ENCODE data around the gene PRCC. TPM values are rescaled to one million over a fixed set of nuclear protein-coding genes. Genes with fewer than 3 reads are reported as not detected.

Gene PRCC
- total and polyA plus RNA-seq, 2 of the 13 experiments (the other 11 are each of a cell fraction or from before 2014, with no cell fraction given): 24.2 to 40.5 TPM

DNA sequence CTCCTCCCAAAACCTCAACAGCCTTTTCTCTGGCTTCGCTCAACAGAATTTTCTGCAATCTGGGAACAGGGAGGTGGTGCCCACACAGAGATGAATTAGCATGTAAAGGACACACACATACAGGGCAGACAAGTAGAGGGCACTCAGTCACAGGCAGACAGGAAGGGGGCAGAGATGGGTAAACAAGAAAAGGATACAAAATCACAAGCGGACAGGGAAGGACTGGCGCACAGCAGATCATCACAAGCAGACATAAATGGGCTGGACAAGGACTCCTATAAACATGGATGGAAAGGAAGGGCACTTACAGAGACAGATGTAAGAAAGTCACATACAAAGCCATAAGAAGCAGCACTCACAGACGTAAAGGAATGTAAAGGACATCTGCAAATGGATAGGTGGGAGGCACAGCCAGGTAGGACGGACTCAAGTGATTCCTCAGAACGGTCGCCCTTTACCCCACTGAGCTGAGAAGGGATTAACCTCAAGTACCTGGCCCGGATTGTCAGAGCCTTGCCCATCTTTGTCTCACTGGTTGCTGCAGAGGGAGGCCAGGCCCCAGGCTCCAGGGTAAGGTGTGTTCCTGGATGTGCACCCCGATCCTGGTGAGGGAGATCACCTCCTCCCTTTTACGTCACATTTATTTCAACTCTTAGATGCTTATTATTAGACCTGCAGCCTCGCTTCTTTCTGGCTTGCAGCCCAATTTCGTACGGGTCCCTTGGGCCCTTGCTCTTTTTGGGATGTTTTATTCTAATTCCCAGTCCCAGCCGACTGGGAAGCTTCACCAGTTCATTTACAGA, 836 bp upstream of the PRCC start (continued):
- TF ChIP-seq HIC2 (CRISPR knock-in tag; IDR thresholded peaks at IDR 0.05; ENCODE audit: low read depth) (peak; percentile 58; the same call in 1 of the 2 replicates), ZNF235 (CRISPR knock-in tag; IDR thresholded peaks at IDR 0.05; ENCODE audit: borderline replicate concordance) (no peak), PPARG (CRISPR knock-in tag; conservative IDR thresholded peaks at IDR 0.05) (peak; percentile 7; the same call in 1 of the 2 replicates), ZNF501 (CRISPR knock-in tag; IDR thresholded peaks at IDR 0.05) (peak; percentile 17; the same call in 1 of the 2 replicates), ZFP41 (CRISPR knock-in tag; IDR thresholded peaks at IDR 0.05; ENCODE audit: borderline replicate concordance) (0 out of 2 replicates have a peak, but pooled peaks have one; percentile 29), ATF7 (IDR thresholded peaks at IDR 0.05) (no peak), ATF7 (CRISPR knock-in tag; IDR thresholded peaks at IDR 0.05) (no peak), ZNF780A (CRISPR knock-in tag; IDR thresholded peaks at IDR 0.05) (no peak), ZMAT3 (CRISPR knock-in tag; conservative IDR thresholded peaks at IDR 0.05) (0 out of 2 replicates have a peak, but pooled peaks have one; percentile 16), FOXK2 (IDR thresholded peaks at IDR 0.05) (peak; percentile 55; the same call in 1 of the 2 replicates), FOXA1 (IDR thresholded peaks at IDR 0.05) (no peak), FOXA1 (CRISPR knock-in tag; IDR thresholded peaks at IDR 0.05) (peak; percentile 73), JUN (CRISPR knock-in tag; IDR thresholded peaks at IDR 0.05) (no peak), FOXA3 (CRISPR knock-in tag; IDR thresholded peaks at IDR 0.05) (0 out of 2 replicates have a peak, but pooled peaks have one; percentile 14), NAIF1 (CRISPR knock-in tag; IDR thresholded peaks at IDR 0.05; ENCODE audit: borderline replicate concordance) (0 out of 2 replicates have a peak, but pooled peaks have one; percentile 21), ETV5 (CRISPR knock-in tag; IDR thresholded peaks at IDR 0.05; ENCODE audit: borderline replicate concordance) (peak; percentile 14; the same call in 1 of the 2 replicates), ARNTL (CRISPR knock-in tag; IDR thresholded peaks at IDR 0.05) (no peak), PRDM4 (CRISPR knock-in tag; IDR thresholded peaks at IDR 0.05; ENCODE audit: borderline replicate concordance) (0 out of 2 replicates have a peak, but pooled peaks have one; percentile 11), ZNF230 (CRISPR knock-in tag; IDR thresholded peaks at IDR 0.05) (0 out of 2 replicates have a peak, but pooled peaks have one; percentile 33)
- TF ChIP-seq, protein P1, sequence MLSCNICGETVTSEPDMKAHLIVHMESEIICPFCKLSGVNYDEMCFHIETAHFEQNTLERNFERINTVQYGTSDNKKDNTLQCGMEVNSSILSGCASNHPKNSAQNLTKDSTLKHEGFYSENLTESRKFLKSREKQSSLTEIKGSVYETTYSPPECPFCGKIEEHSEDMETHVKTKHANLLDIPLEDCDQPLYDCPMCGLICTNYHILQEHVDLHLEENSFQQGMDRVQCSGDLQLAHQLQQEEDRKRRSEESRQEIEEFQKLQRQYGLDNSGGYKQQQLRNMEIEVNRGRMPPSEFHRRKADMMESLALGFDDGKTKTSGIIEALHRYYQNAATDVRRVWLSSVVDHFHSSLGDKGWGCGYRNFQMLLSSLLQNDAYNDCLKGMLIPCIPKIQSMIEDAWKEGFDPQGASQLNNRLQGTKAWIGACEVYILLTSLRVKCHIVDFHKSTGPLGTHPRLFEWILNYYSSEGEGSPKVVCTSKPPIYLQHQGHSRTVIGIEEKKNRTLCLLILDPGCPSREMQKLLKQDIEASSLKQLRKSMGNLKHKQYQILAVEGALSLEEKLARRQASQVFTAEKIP (CRISPR knock-in tag; IDR thresholded peaks at IDR 0.05; ENCODE audit: borderline replicate concordance): no peak
- TF ChIP-seq, protein P2, sequence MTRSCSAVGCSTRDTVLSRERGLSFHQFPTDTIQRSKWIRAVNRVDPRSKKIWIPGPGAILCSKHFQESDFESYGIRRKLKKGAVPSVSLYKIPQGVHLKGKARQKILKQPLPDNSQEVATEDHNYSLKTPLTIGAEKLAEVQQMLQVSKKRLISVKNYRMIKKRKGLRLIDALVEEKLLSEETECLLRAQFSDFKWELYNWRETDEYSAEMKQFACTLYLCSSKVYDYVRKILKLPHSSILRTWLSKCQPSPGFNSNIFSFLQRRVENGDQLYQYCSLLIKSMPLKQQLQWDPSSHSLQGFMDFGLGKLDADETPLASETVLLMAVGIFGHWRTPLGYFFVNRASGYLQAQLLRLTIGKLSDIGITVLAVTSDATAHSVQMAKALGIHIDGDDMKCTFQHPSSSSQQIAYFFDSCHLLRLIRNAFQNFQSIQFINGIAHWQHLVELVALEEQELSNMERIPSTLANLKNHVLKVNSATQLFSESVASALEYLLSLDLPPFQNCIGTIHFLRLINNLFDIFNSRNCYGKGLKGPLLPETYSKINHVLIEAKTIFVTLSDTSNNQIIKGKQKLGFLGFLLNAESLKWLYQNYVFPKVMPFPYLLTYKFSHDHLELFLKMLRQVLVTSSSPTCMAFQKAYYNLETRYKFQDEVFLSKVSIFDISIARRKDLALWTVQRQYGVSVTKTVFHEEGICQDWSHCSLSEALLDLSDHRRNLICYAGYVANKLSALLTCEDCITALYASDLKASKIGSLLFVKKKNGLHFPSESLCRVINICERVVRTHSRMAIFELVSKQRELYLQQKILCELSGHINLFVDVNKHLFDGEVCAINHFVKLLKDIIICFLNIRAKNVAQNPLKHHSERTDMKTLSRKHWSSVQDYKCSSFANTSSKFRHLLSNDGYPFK (CRISPR knock-in tag; IDR thresholded peaks at IDR 0.05; ENCODE audit: borderline replicate concordance): no peak
